NCI-H2081 (cell line): ENCODE measurements around the gene ZNF334.

Experiments
- DNase-seq, 2 experiments: peaks; one replicate each; lab custom pipeline; 2025; lab: John Stamatoyannopoulos, UW

ZNF334 gene

GRCh38 chr20:46485431-46485830 lies 27.9 kb downstream of the ZNF334 start:
- DNase-seq = no peak

- no peak for DNase-seq
Measured at GRCh38 chr20:46484954-46485353, 28.4 kb downstream of the ZNF334 start.

GRCh38 chr20:46483879-46484278 lies 29.5 kb downstream of the ZNF334 start:
- DNase-seq = no peak

- no peak for DNase-seq
Measured at GRCh38 chr20:46482864-46483263, 30.5 kb downstream of the ZNF334 start.

GRCh38 chr20:46477640-46478039 lies 35.7 kb downstream of the ZNF334 start:
- no peak for DNase-seq

GRCh38 chr20:46477225-46477624 lies 36.1 kb downstream of the ZNF334 start:
- no peak for DNase-seq

GRCh38 chr20:46468508-46468907 lies 44.9 kb downstream of the ZNF334 start:
- no peak for DNase-seq

- DNase-seq = no peak
Measured at GRCh38 chr20:46464451-46464850, 48.9 kb downstream of the ZNF334 start.

- no peak for DNase-seq
Measured at GRCh38 chr20:46463852-46464251, 49.5 kb downstream of the ZNF334 start.

- DNase-seq = no peak
Measured at GRCh38 chr20:46461808-46462207, 51.6 kb downstream of the ZNF334 start.

GRCh38 chr20:46458866-46459750 lies 54.3 kb downstream of the ZNF334 start:
- no peak for DNase-seq

- no peak for DNase-seq
Measured at GRCh38 chr20:46456255-46457028, 56.9 kb downstream of the ZNF334 start.

- no peak for DNase-seq
Measured at GRCh38 chr20:46455729-46456128, 57.6 kb downstream of the ZNF334 start.
